ENCODE results near the gene ANKRD27. TPM values are rescaled to one million over a fixed set of nuclear protein-coding genes. Genes with fewer than 3 reads are reported as not detected.

ANKRD27 gene
- total and polyA plus RNA-seq, 4 donors: 13.8 to 20.7 (median 17.9) TPM

GRCh38 chr19:32691952-32692726 is 17.2 kb upstream of the ANKRD27 start:
- peak overlapping the region; percentile 67 for H3K27ac ChIP-seq (ENCODE audit: low read depth, low read length)
- H3K4me3 ChIP-seq (ENCODE audit: low read depth, low read length): peak overlapping the region; percentile 48
- peaks cover 26% of the 10 kb centered on the region for H3K4me1 ChIP-seq (ENCODE audit: control insufficient read depth, insufficient read depth, low read length)
- H3K27me3 ChIP-seq (ENCODE audit: control insufficient read depth, insufficient read depth, low read length): no peaks in the 10 kb centered on the region
- DNase-seq (ENCODE audit: low read depth in 4 of 6, low spot score in 6 of 6): peak in 4 of 6 donors; percentile 20 to 80 (median 52)
- no peaks in the 10 kb centered on the region for H3K9me3 ChIP-seq (ENCODE audit: control insufficient read depth, insufficient read depth, low read length)
- peaks cover 3% of the 10 kb centered on the region for H3K36me3 ChIP-seq (ENCODE audit: control insufficient read depth, insufficient read depth, low read length)
- WGBS (ENCODE audit: insufficient coverage): 11% methylated on average over 93 of the region's 93 CpGs

DNA sequence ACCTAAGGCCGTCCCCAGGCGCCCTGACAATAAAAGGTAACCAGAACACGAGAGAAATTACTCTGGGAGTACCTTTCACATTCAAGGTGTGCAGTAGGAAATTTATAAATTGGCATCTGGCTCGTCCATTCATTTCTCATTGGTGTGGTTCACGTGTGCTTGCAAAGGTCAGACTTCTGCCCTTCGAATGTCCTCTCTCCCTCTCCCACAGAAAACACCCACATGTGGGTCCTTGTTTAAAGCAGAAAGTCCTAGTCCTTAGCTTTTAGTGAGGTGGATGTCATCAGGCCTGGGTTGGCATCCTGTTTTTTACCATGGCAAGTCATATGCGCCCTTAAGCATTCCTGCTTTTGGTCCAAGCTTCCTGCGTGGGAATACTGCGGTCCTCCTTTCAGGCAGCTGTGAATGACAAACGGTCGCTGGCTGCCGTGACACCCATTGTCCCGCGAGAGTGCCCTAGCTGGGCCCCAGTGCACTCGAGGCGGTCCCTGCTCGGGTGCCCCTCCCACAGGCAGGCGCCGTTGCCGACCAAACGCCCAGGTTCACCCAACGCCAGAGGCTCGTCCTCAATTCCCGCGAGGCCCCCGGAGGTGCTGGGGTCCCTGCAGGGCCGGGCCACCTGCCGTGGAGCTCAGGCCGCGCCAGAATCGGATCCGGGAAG is 16.4 kb upstream of the ANKRD27 start, which contains the start of gene NUDT19:
NUDT19 (plus strand) TSS at position 531 of the 661 bp plus-strand sequence. CDS start 140 bp downstream, outside the sequence.
- no peaks in the 10 kb centered on the region for H3K27me3 ChIP-seq (ENCODE audit: control insufficient read depth, insufficient read depth, low read length)
- H3K36me3 ChIP-seq (ENCODE audit: control insufficient read depth, insufficient read depth, low read length): peaks cover 3% of the 10 kb centered on the region
- H3K9me3 ChIP-seq (ENCODE audit: control insufficient read depth, insufficient read depth, low read length): no peaks in the 10 kb centered on the region
- peak within 1 kb of the TSS; percentile 48 for H3K4me3 ChIP-seq (ENCODE audit: low read depth, low read length)
- H3K27ac ChIP-seq (ENCODE audit: low read depth, low read length): peak within 1 kb of the TSS; percentile 67
- WGBS (ENCODE audit: insufficient coverage): 3% methylated on average over 27 of the region's 32 CpGs
- peak in 5 of 6 donors; percentile 32 to 91 (median 54) for DNase-seq (ENCODE audit: low read depth in 4 of 6, low spot score in 6 of 6)
- H3K4me1 ChIP-seq (ENCODE audit: control insufficient read depth, insufficient read depth, low read length): peaks cover 26% of the 10 kb centered on the region

GRCh38 chr19:32688311-32688710 is 13.3 kb upstream of the ANKRD27 start:
- DNase-seq (ENCODE audit: low read depth in 4 of 6, low spot score in 6 of 6): no peak
- 100% methylated on average over 1 of the region's 1 CpG for WGBS (ENCODE audit: insufficient coverage)
- no peaks in the 10 kb centered on the region for H3K27me3 ChIP-seq (ENCODE audit: control insufficient read depth, insufficient read depth, low read length)

GRCh38 chr19:32687681-32688080 is 12.7 kb upstream of the ANKRD27 start:
- 90% methylated on average over 2 of the region's 4 CpGs for WGBS (ENCODE audit: insufficient coverage)
- no peak for DNase-seq (ENCODE audit: low read depth in 4 of 6, low spot score in 6 of 6)
- H3K4me3 ChIP-seq (ENCODE audit: low read depth, low read length): no peak overlapping the region

More at GRCh38 chr19:32688311-32688710, 13.3 kb upstream of the ANKRD27 start:
- Histone ChIP-seq H3K4me3 (ENCODE audit: low read depth, low read length) (no peak overlapping the region), H3K9me3 (ENCODE audit: control insufficient read depth, insufficient read depth, low read length) (no peaks in the 10 kb centered on the region), H3K27ac (ENCODE audit: low read depth, low read length) (no peak overlapping the region), H3K36me3 (ENCODE audit: control insufficient read depth, insufficient read depth, low read length) (peaks cover 3% of the 10 kb centered on the region), H3K4me1 (ENCODE audit: control insufficient read depth, insufficient read depth, low read length) (peaks cover 21% of the 10 kb centered on the region)

DNA sequence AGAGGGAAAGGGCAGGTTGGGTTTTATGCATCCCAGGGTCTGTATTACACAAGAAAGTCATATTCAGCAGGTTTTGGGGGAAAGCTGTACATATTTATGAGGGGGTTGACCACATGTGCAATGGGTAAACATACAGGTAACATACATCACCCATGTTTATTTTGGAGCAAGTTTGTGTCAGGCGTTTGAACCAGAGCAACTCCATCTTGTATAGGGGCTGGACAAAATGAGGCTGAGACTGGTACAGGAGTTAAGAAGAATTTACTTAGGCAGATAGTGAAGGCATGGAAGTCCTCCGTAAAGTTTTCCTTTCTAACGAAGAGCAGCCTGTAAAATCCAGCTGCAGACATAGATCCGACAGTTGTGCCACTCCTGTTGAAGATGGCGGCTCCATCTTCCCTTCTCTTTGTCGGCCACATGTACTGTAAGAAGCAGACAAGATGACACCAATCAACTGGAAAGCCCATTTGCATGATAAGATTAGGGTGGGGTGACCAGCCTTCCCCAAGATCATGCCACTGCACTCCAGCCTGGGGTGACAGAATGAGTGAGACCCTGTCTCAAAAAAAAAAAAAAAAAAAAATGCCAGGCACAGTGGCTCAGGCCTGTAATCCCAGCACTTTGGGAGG is 12.0 kb upstream of the ANKRD27 start:
- H3K36me3 ChIP-seq (ENCODE audit: control insufficient read depth, insufficient read depth, low read length): no peaks in the 10 kb centered on the region
- WGBS (ENCODE audit: insufficient coverage): 90% methylated on average over 5 of the region's 6 CpGs
- DNase-seq (ENCODE audit: low read depth in 4 of 6, low spot score in 6 of 6): no peak
- H3K27me3 ChIP-seq (ENCODE audit: control insufficient read depth, insufficient read depth, low read length): no peaks in the 10 kb centered on the region
- H3K4me3 ChIP-seq (ENCODE audit: low read depth, low read length): no peak overlapping the region
- H3K27ac ChIP-seq (ENCODE audit: low read depth, low read length): no peak overlapping the region
- peaks cover 10% of the 10 kb centered on the region for H3K4me1 ChIP-seq (ENCODE audit: control insufficient read depth, insufficient read depth, low read length)
- H3K9me3 ChIP-seq (ENCODE audit: control insufficient read depth, insufficient read depth, low read length): no peaks in the 10 kb centered on the region

More at GRCh38 chr19:32687681-32688080, 12.7 kb upstream of the ANKRD27 start:
- H3K27me3 ChIP-seq (ENCODE audit: control insufficient read depth, insufficient read depth, low read length): no peaks in the 10 kb centered on the region
- H3K36me3 ChIP-seq (ENCODE audit: control insufficient read depth, insufficient read depth, low read length): peaks cover 3% of the 10 kb centered on the region
- H3K9me3 ChIP-seq (ENCODE audit: control insufficient read depth, insufficient read depth, low read length): no peaks in the 10 kb centered on the region
- H3K27ac ChIP-seq (ENCODE audit: low read depth, low read length): no peak overlapping the region
- peaks cover 15% of the 10 kb centered on the region for H3K4me1 ChIP-seq (ENCODE audit: control insufficient read depth, insufficient read depth, low read length)

DNA sequence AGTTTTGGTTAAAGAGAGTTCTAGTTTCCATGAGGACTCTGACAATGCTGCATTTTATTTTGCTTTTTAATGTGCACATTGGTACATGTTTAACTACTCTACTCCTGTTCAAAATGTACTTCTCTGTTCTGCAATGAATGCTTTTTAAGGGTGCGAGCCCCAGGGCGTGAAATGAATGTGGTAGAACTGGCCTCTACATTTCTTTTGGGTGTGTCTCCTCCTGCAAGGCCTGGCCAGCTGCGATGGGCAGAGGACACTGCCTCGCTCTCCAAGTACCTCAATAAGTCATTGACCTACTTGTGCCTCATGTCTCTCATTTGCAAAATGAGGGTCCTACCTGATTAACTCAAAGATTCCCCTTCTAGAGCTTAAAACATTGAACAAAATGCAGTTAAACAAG is 7.3 kb upstream of the ANKRD27 start:
- no peak overlapping the region for H3K4me3 ChIP-seq (ENCODE audit: low read depth, low read length)
- H3K27me3 ChIP-seq (ENCODE audit: control insufficient read depth, insufficient read depth, low read length): peaks cover 6% of the 10 kb centered on the region
- no peaks in the 10 kb centered on the region for H3K9me3 ChIP-seq (ENCODE audit: control insufficient read depth, insufficient read depth, low read length)
- no peaks in the 10 kb centered on the region for H3K36me3 ChIP-seq (ENCODE audit: control insufficient read depth, insufficient read depth, low read length)
- WGBS (ENCODE audit: insufficient coverage): 80% methylated on average over 2 of the region's 4 CpGs
- H3K4me1 ChIP-seq (ENCODE audit: control insufficient read depth, insufficient read depth, low read length): no peaks in the 10 kb centered on the region
- H3K27ac ChIP-seq (ENCODE audit: low read depth, low read length): no peak overlapping the region
- DNase-seq (ENCODE audit: low read depth in 4 of 6, low spot score in 6 of 6): no peak

- Histone ChIP-seq H3K4me3 (ENCODE audit: low read depth, low read length) (no peak overlapping the region), H3K27me3 (ENCODE audit: control insufficient read depth, insufficient read depth, low read length) (peaks cover 17% of the 10 kb centered on the region), H3K27ac (ENCODE audit: low read depth, low read length) (no peak overlapping the region), H3K9me3 (ENCODE audit: control insufficient read depth, insufficient read depth, low read length) (no peaks in the 10 kb centered on the region), H3K4me1 (ENCODE audit: control insufficient read depth, insufficient read depth, low read length) (peaks cover 9% of the 10 kb centered on the region), H3K36me3 (ENCODE audit: control insufficient read depth, insufficient read depth, low read length) (no peaks in the 10 kb centered on the region)
- DNase-seq (ENCODE audit: low read depth in 4 of 6, low spot score in 6 of 6): no peak
- no CpG with 5 or more reads among the region's 2 CpGs for WGBS (ENCODE audit: insufficient coverage)
These were observed 6.0 kb upstream of the ANKRD27 start for GRCh38 chr19:32680986-32681385.

DNA sequence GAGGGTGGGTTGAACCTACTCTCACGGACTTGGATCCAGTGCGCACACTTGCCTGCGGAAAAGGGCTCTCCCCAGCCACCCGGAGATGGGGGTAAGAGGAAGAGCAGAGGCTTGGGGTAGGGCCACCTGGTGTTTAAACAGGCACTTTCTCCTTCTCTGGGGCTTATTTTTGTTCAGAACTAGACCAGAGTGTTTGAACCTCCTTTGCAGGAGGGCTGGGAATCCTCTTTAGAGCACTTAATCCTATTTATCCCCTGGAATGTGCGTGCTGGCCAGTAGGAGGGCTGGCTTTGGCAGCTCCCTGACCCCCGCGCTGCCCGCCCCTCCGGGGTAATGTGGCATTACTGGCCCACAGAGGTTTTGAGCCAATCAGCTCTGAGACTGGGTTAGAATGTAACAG is 2.7 kb upstream of the ANKRD27 start:
- Histone ChIP-seq H3K4me1 (ENCODE audit: control insufficient read depth, insufficient read depth, low read length) (peaks cover 29% of the 10 kb centered on the region), H3K36me3 (ENCODE audit: control insufficient read depth, insufficient read depth, low read length) (no peaks in the 10 kb centered on the region), H3K9me3 (ENCODE audit: control insufficient read depth, insufficient read depth, low read length) (no peaks in the 10 kb centered on the region), H3K27ac (ENCODE audit: low read depth, low read length) (no peak overlapping the region), H3K4me3 (ENCODE audit: low read depth, low read length) (no peak overlapping the region), H3K27me3 (ENCODE audit: control insufficient read depth, insufficient read depth, low read length) (peaks cover 23% of the 10 kb centered on the region)
- WGBS (ENCODE audit: insufficient coverage): 0% methylated on average over 1 of the region's 9 CpGs
- DNase-seq (ENCODE audit: low read depth in 4 of 6, low spot score in 6 of 6): no peak

- Histone ChIP-seq H3K27ac (ENCODE audit: low read depth, low read length) (no peak overlapping the region), H3K4me1 (ENCODE audit: control insufficient read depth, insufficient read depth, low read length) (peaks cover 29% of the 10 kb centered on the region), H3K36me3 (ENCODE audit: control insufficient read depth, insufficient read depth, low read length) (peaks cover 3% of the 10 kb centered on the region), H3K4me3 (ENCODE audit: low read depth, low read length) (no peak overlapping the region), H3K27me3 (ENCODE audit: control insufficient read depth, insufficient read depth, low read length) (peaks cover 23% of the 10 kb centered on the region), H3K9me3 (ENCODE audit: control insufficient read depth, insufficient read depth, low read length) (no peaks in the 10 kb centered on the region)
- WGBS (ENCODE audit: insufficient coverage): 10% methylated on average over 30 of the region's 33 CpGs
- no peak for DNase-seq (ENCODE audit: low read depth in 4 of 6, low spot score in 6 of 6)
These were observed 1.9 kb upstream of the ANKRD27 start for GRCh38 chr19:32676895-32677359.
